ENCODE data around the gene DUSP28.
A peak's percentile ranks its signal among the peaks of the same experiment; 100 is the strongest.

Gene DUSP28

DNA sequence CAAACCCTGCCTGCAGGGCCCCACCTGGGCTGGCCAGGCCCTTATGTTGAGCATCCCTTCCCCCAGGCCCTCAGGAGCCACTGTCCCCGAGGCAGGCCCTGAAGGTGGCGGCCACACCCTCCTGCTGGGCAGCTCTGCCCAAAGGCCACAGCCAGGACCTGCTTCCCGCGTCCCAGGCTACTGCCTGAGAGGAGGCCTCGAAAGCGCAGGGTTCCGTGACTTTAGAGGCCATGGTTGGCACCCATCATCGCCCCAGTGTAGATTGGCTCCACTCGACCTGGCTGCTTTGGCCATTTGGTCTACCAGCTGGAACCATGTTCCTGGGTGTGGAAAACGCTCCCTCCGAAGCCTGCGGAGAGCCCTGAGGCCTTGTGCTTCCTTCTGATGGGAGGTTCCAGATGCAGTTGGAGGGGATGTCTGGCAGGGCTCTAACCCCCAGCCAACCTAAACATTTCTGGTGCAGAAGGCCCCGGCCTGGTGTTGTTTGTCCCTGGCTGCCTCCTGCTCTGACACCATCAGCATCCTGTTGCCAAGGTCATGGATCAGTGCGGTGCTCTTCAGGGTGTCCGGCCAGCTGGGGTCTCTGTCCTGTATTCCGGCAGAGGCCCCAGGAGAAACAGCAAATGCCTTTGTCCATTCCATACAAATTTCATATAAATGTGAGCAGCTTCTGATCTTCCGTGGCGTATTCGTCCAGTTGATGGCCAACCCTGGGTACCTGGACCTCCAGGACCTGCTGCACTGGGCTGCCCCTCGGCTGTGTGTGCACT lies 41.1 kb downstream of the DUSP28 start:
- DNase-seq = no peak

DNA sequence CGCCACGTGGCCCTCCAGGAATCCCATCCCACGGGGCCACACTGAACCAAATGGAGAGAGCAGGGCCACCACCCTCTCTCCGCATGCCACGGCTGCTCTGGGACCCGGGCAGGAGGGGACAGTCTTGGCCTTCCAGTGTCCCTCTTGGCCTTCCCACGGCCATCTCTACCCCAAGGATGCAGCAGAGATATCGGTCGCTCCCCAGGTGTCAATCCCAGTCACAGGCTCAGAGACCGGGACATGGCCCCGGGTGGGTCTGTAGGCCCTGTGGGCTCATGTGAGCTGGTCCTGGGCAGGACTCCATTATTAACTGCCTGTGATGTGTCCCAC lies 41.6 kb downstream of the DUSP28 start:
- DNase-seq = no peak

DNA sequence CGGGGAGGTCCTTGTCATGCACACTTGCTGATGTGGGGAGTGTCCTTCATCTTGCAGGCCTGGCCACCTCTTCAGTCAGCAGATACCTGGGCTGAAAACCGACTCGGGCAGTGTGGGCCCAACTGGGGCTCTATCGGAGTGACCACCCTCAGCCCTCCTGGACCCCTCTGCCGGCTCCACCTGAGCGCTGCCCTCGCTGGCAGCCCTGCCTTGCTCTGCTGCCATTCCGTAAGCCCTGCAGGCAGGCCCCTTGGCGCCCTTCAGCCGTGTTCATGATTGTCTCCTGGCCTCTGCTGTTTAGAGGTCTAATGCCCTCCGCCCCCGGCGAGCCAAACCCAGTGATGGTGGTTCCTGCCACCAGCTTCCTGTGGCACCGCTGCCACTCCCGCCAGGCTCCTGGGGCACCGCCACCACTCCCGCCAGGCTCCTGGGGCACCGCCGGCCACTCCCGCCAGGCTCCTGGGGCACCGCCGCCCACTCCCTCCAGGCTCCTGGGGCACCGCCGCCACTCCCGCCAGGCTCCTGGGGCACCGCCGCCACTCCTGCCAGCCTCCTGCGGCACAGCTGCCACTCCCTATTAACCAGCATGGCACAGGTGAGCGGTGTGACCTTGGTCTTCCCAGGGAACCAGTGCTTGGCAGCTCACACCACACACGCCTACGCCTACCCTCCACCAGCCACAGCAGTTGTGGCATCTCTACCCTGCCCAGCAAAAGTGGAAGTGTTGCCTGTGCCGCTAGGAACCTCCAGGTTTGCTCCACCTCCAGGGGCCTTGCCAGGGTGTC lies 42.3 kb downstream of the DUSP28 start:
- DNase-seq = no peak

DNA sequence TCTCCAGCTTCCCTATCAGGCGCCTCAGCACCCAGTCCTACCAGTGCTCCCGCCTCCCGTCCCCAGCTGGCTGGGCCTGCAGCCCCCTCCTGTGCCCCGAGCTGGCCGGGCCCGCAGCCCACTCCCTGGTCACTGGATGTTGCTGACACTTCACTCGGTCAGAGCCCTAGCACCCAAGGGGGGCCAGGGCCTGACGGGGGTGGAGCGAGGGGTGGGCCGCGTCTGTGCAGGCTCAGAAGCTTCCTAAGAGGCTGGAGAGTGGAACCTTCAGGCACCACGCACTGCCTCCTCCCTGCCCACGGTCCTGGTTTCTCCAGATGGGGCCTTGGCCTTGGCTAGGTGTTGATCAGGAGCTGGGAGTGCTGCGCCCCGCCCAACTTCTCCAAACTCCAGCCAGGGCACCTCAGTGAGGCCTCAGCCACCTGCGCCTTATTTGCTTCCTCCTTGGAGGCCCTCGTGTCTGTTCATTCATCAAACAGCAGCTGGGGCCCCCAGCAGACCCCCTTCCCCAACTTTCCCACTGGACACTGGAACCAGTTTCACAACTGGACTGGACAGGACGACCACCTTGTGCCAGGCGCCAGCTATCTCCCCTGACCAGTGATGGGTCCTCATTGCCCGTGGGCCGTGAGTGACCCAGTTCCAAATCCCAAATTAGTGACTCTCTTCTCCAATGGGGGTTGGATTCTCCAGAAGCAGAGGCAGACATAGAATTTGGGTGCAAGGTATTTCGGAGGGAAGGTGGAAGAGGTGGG lies 43.1 kb downstream of the DUSP28 start:
- DNase-seq = no peak

DNA sequence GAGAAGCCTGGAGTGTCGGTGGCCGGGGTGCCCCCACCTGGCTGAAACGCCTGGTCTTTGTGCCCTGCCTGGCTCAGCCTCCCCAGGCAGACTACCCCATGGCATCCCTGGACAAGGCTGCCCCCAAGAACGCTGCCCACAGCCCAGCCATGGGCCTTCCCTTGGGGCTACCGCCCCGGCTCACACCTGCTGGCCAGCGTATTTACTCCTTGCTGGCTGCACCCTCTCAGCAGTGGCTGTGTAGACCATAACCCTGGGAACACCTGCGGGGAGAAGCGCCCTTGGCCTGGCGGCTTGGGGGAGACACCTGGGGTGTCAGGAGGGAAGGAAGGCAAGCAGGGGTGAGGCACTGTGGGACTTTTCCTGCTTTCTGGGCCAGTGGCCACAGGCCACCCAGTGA lies 43.7 kb downstream of the DUSP28 start:
- DNase-seq = no peak

DNA sequence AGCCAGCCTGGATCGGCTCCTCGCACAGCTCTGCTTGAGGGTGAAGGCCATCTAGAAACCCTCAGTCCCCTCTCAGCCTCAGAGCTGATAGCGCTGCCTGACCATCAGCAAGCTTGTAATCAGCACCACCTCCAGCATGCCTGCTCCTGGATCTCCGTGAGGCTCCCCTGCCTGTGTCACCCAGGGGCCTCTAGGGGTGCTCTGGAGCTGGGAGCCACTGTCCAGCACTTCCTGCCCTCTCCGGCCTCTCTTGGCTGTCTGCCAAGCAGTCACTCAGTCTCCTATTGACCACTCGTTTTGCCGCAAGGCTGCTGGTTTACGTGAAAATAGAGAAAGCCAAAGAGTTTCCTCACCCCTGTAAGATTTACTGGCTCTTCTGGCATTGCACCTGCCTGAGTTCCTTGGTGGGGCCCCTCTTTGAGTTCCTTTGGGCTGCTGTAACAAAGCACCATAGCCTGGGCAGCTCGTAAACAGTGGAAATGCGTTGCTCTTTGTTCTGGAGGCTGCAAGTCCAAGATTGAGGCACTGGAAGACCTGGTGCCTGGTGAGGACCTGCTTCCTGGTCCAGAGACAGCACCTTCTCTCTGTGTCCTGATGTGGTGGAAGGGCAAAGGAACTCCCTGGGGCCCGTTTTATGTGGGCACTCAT lies 44.3 kb downstream of the DUSP28 start:
- no peak for DNase-seq

DNA sequence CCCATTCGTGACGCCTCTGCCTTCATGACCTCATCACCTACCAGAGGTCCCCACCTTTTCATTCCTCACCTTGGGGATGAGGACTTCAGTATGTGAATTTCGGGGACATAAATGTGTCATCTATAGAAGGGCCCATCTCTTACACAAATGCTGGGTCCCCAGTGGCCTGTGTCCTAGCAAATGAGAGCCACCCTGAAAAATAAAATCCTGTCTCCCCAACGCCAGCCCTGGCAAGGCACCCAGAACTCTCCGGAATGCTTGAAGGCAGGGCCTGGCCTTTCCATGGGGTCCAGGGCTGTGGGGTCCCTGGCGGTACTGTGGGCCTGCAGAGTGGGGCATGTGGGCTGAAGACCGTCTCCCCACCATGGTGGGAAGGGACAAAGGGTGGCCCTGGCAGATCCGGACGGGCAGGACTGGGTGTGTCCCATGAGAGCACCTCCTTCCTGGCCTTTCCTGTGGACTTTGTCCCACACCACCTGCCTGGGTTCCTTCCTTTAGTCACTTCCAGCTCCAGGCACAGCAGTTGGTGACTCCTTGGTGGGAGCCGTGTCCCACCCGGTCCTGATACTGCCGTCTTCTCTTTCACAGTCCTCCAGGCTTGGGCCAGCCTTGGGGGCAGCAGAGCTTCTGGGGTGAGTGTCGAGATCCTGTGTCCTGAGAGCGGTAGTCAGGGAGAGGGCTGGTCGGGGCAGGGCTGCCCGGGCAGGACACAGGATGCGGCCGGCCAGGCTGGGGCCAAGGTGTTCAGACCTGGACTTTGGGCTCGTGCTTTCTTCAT lies 45.0 kb downstream of the DUSP28 start:
- DNase-seq = no peak

DNA sequence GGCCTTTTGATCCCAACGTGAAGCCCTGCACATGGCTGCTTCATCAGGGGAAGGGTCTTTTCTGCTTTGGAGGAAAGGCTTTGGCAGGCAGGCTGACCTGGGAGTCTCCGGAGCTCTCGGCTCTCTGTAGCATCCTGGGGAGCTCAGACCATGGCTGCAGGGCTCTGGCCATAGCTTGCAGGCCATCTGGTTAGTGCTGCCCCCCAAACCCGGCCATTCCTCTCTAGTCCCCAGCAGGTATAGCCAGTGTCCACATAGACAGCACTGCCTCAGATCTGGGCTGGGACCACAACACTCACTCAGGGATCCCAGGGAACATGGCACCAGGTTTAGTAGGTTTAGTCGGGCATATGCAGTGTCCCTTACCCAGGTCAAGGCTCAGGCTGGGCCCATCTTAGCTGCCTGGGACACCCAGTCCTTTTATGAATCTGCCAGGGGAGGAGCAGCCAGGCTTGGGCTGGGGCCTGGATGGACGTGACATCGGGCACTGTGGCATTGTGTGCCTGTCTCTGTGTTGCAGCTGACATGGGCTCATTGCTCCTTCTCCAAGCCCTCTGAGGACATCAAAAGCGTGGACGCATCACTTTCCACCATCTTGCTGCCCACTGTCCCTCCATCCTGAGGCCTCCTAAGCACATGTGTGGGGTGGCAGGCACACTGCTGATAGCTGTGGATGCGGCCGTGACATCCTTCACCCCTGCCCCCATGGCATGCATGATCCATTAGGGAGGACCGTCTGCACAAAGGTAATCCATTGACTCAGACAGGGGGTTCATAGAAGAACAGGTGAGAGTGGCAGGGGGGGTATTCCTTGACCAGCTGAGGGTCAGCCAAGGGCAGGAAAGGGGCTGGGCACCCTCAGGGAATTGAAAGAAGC lies 45.9 kb downstream of the DUSP28 start:
- DNase-seq = no peak

DNA sequence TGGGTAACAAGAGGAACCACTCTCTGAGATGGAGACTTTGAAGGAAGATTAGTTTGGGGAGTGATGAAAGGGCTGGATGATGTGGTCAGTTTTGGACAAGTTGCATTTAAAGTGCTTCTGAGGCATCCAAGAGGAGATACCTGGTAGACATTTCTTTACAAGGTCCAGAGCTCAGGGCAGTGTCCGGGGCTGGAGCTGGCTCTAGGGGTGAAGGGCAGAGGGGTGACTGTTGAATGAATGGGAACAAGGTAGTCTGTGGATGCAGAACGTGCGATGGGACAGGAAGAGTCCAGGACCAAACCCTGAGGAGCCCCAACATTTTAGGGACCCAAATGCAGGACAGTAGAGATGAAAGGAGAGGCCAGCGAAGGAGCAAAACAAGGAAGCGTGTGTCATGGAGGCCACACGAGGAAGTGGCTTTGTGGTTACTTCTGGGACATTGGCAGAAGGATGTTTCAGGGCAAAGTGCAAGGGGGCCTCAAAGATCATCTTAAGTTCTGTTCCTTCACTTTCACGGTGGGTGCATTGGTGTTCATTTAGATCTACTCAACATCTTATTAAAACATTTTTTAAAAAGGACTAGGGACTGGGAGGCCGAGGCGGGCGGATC lies 51.5 kb downstream of the DUSP28 start:
- DNase-seq = peak; percentile 36

All from activated CD4-positive, alpha-beta T cell treated with anti-CD3 and anti-CD28 coated beads, Interleukin-2, amount 50 U/mL, for 16 hours (primary cell).